Measurements from ENCODE around the gene RHBDF2. TPM values are rescaled to one million over a fixed set of nuclear protein-coding genes. Genes with fewer than 3 reads are reported as not detected.
"Not testable (repeated sequence)": the region's sequence is repeated elsewhere in the genome, so short reads cannot be mapped to it uniquely, and the experiment has no call there.

Gene RHBDF2
- total RNA-seq, 1 experiment from 2014 or later: 33.4 TPM

- H3K36me3 Mint-ChIP-seq (ENCODE audit: insufficient read depth, unreplicated experiment): no peaks in the 10 kb centered on the region
- CTCF ChIA-PET: interaction anchor here (0.6 to 1.8 kb wide), 5 partner anchors 9 to 105 kb away, joined by 3 to 6 read pairs (median 3); no protein-coding TSS in a partner anchor
- POLR2A ChIA-PET: no interaction called here
- H3K27me3 Mint-ChIP-seq (ENCODE audit: insufficient read depth, unreplicated experiment): peaks cover 27% of the 10 kb centered on the region
- H3K27ac Mint-ChIP-seq (ENCODE audit: low read depth, unreplicated experiment): no peak overlapping the region
- peaks cover 1% of the 10 kb centered on the region for H3K4me1 Mint-ChIP-seq (ENCODE audit: insufficient read depth, unreplicated experiment)
- no peaks in the 10 kb centered on the region for H3K9me3 Mint-ChIP-seq (ENCODE audit: unreplicated experiment)
- no peak for TF ChIP-seq CTCF (IDR thresholded peaks at IDR 0.05; ENCODE audit: unreplicated experiment)
- no peak for DNase-seq (ENCODE audit: unreplicated experiment)
- intact Hi-C loops (cut with micrococcal nuclease): no loop called here
- no TSS peak for BruUV-seq (replicated peaks)
- H3K4me3 Mint-ChIP-seq (ENCODE audit: unreplicated experiment): no peak overlapping the region
Measured at GRCh38 chr17:76519048-76519966, 18.1 kb upstream of the RHBDF2 start.

- TF ChIP-seq CTCF (IDR thresholded peaks at IDR 0.05; ENCODE audit: unreplicated experiment): no peak
- no peak overlapping the region for H3K4me3 Mint-ChIP-seq (ENCODE audit: unreplicated experiment)
- ChIA-PET CTCF (interaction anchor here (0.6 to 1.9 kb wide), 2 partner anchors 75 to 106 kb away, joined by 3 to 5 read pairs; no protein-coding TSS in a partner anchor), POLR2A (no interaction called here)
- no peaks in the 10 kb centered on the region for H3K9me3 Mint-ChIP-seq (ENCODE audit: unreplicated experiment)
- H3K36me3 Mint-ChIP-seq (ENCODE audit: insufficient read depth, unreplicated experiment): no peaks in the 10 kb centered on the region
- H3K27me3 Mint-ChIP-seq (ENCODE audit: insufficient read depth, unreplicated experiment): peaks cover 27% of the 10 kb centered on the region
- no peak overlapping the region for H3K27ac Mint-ChIP-seq (ENCODE audit: low read depth, unreplicated experiment)
- no peaks in the 10 kb centered on the region for H3K4me1 Mint-ChIP-seq (ENCODE audit: insufficient read depth, unreplicated experiment)
- no TSS peak for BruUV-seq (replicated peaks)
- no peak for DNase-seq (ENCODE audit: unreplicated experiment)
- intact Hi-C loops (cut with micrococcal nuclease): no loop called here
Measured at GRCh38 chr17:76517638-76518038, 16.4 kb upstream of the RHBDF2 start.

GRCh38 chr17:76515274-76515949, 14.2 kb upstream of the RHBDF2 start:
- CTCF ChIA-PET: interaction anchor here (0.5 to 1.7 kb wide), 7 partner anchors 7 to 52 kb away, joined by 3 to 10 read pairs (median 4); no protein-coding TSS in a partner anchor
- no peak for DNase-seq (ENCODE audit: unreplicated experiment)

GRCh38 chr17:76514355-76514754, 13.1 kb upstream of the RHBDF2 start:
- H3K36me3 Mint-ChIP-seq (ENCODE audit: insufficient read depth, unreplicated experiment); intact Hi-C loops (cut with micrococcal nuclease); H3K4me3 Mint-ChIP-seq (ENCODE audit: unreplicated experiment); H3K4me1 Mint-ChIP-seq (ENCODE audit: insufficient read depth, unreplicated experiment); H3K9me3 Mint-ChIP-seq (ENCODE audit: unreplicated experiment); BruUV-seq (replicated peaks); DNase-seq (ENCODE audit: unreplicated experiment); POLR2A ChIA-PET; H3K27ac Mint-ChIP-seq (ENCODE audit: low read depth, unreplicated experiment): not testable (repeated sequence)
- H3K27me3 Mint-ChIP-seq (ENCODE audit: insufficient read depth, unreplicated experiment): peaks cover 12% of the 10 kb centered on the region
- CTCF ChIA-PET: interaction anchor here (1.5 kb wide), 1 partner anchor 8 kb away, joined by 7 read pairs; no protein-coding TSS in a partner anchor

More at GRCh38 chr17:76515274-76515949, 14.2 kb upstream of the RHBDF2 start:
- POLR2A ChIA-PET: no interaction called here
- Mint-ChIP-seq H3K4me1 (ENCODE audit: insufficient read depth, unreplicated experiment) (peaks cover 5% of the 10 kb centered on the region), H3K9me3 (ENCODE audit: unreplicated experiment) (no peaks in the 10 kb centered on the region), H3K27me3 (ENCODE audit: insufficient read depth, unreplicated experiment) (peaks cover 22% of the 10 kb centered on the region), H3K36me3 (ENCODE audit: insufficient read depth, unreplicated experiment) (no peaks in the 10 kb centered on the region), H3K27ac (ENCODE audit: low read depth, unreplicated experiment) (no peak overlapping the region), H3K4me3 (ENCODE audit: unreplicated experiment) (no peak overlapping the region)
- no TSS peak for BruUV-seq (replicated peaks)
- intact Hi-C loops (cut with micrococcal nuclease): no loop called here
- no peak for TF ChIP-seq CTCF (IDR thresholded peaks at IDR 0.05; ENCODE audit: unreplicated experiment)
